Stomach (tissue), 9 donors: ENCODE measurements around the gene MAP3K2. TPM values are rescaled to one million over a fixed set of nuclear protein-coding genes. Genes with fewer than 3 reads are reported as not detected.

Experiments
- DNase-seq, 2 donors: peaks; one replicate each; pipeline versions ENCODE4 v3.0.0 to v3.0.0-alpha.2; 2013 to 2019
- H3K27ac ChIP-seq, 5 donors: fragments of 200-600 bp in 4 of 5; sonication (generic) in 4 of 5; one replicate each; pipeline ENCODE4 v1.5.1; 2013 to 2019; ENCODE audit warnings: mild to moderate bottlenecking in 1 of 5, moderate library complexity in 1 of 5
- H3K27me3 ChIP-seq, 3 donors: fragments of 200-600 bp; sonication (generic); one replicate each; pipeline ENCODE4 v1.5.1; 2017 to 2019; ENCODE audit warnings: mixed run types in 1 of 3
- H3K36me3 ChIP-seq, 4 donors: fragments of 200-600 bp; sonication (generic); 1 replicate in 3 of 4; 2 replicates in 1 of 4; pipeline ENCODE4 v1.5.1; 2016 to 2019
- H3K4me1 ChIP-seq, 4 donors: fragments of 200-600 bp; sonication (generic); one replicate each; pipeline ENCODE4 v1.5.1; 2016 to 2019
- H3K4me3 ChIP-seq, 4 donors: fragments of 200-600 bp; sonication (generic) in 3 of 4; one replicate each; pipeline ENCODE4 v1.5.1; 2016 to 2019; ENCODE audit warnings: mild to moderate bottlenecking in 1 of 4
- H3K9me3 ChIP-seq, 4 donors: fragments of 200-600 bp; sonication (generic); one replicate each; pipeline ENCODE4 v1.5.1; 2016 to 2019
- CTCF ChIP-seq, 7 experiments: fragments of 450-650 bp in 4 of 7; fragments of 200-600 bp in 3 of 7; sonication (generic) in 3 of 7; IDR thresholded peaks; one replicate each; pipeline ENCODE4 v1.5.1; 2016 to 2019; ENCODE audit warnings: antibody characterized with exemption in 7 of 7, control low read depth in 2 of 7, mild to moderate bottlenecking in 1 of 7
- EP300 ChIP-seq: sonication (generic); formaldehyde crosslinking; IDR thresholded peaks from one replicate; pipeline ENCODE4 v1.6.1; 2017; ENCODE audit warnings: antibody characterized with exemption
- POLR2A ChIP-seq, 4 donors: fragments of 450-650 bp; IDR thresholded peaks; one replicate each; pipeline ENCODE4 v1.6.1; 2016; ENCODE audit warnings: antibody characterized with exemption in 4 of 4, control low read depth in 2 of 4, mild to moderate bottlenecking in 1 of 4, moderate library complexity in 1 of 4
- POLR2AphosphoS5 ChIP-seq, 3 donors: sonication (generic); formaldehyde crosslinking; IDR thresholded peaks; one replicate each; pipeline ENCODE4 v1.6.1; 2016; ENCODE audit warnings: antibody characterized with exemption in 3 of 3
- WGBS, 5 donors: extraction: QIAGEN DNeasy Blood & Tissue Kit in 3 of 5; methylation state at CpG; one replicate each; pipeline versions ENCODE4 v1.1.5 to v1.1.7; 2013 to 2018; 5-methylcytosine and 5-hydroxymethylcytosine counted together
- intact Hi-C: fragments of 100-400 bp; cut with DNase I; formaldehyde crosslinking; loops from one replicate; pipeline ENCODE4 v1.15.1; 2023; ENCODE audit warnings: low total_unique reads
- polyA plus RNA-seq, 3 donors: library from polyadenylated mRNA; stranded (reverse); fragments of 200-250 nt; gene quantifications; one replicate each; pipeline ENCODE4 v1.2.3, GENCODE V29; 2013
- total RNA-seq, 5 donors: library from RNA; depleted of rRNA; stranded (reverse); fragments of >200 nt; gene quantifications; one replicate each; pipeline versions ENCODE4 v1.1.0 to v1.2.3, GENCODE V29; 2014 to 2016
- donor health status: healthy with polysubstance abuse.
- donor health status: Bipolar disorder and iron deficiency.
- donor health status: healthy.

MAP3K2 gene
- total and polyA plus RNA-seq, 8 donors, result 3.8 to 141 (median 55.6) TPM

DNA sequence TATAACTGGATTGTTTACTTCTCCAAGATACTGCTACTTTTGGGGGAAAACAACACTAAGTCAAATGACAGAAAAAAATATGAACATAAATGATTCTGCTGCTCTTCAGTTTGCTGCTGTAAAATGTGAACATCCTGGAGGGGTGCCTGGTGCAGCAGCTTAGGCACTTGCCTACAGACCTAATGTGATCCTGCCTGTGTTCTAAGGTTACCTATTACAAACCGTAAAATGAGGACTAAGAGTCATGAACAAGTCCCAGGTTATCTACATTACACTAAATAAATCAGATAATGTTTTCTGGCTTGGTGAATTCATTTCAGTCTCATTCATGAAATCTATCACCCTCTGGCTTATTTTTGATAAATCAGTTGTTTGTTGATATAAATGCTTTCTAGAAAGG lies 55.4 kb downstream of the MAP3K2 start:
- peaks cover 6 to 91% (median 85%) of the 10 kb centered on the region in 4 donors for H3K36me3 ChIP-seq
- DNase-seq, result no peak
- intact Hi-C loops, result loop anchor here (10.0 kb wide), 1 partner anchor 132 kb away; no protein-coding TSS in a partner anchor
- peaks cover 0 to 9% (median 3%) of the 10 kb centered on the region in 4 donors for H3K4me1 ChIP-seq
- 32 to 68% (median 54%) methylated on average over 1 of the region's 1 CpG for WGBS, 5 donors
- no peaks in the 10 kb centered on the region for H3K27me3 ChIP-seq
- H3K27ac ChIP-seq, result no peak overlapping the region
- no peak for TF ChIP-seq CTCF (IDR thresholded peaks at IDR 0.05)
- no peak for TF ChIP-seq EP300
- TF ChIP-seq POLR2A (IDR thresholded peaks at IDR 0.05), result no peak
- no peak for TF ChIP-seq POLR2AphosphoS5 (IDR thresholded peaks at IDR 0.05)
- H3K4me3 ChIP-seq, result no peak overlapping the region
- H3K9me3 ChIP-seq, result no peaks in the 10 kb centered on the region

GRCh38 chr2:127330753-127331152 lies 57.0 kb downstream of the MAP3K2 start:
- 92 to 100% (median 95%) methylated on average over 1 of the region's 1 CpG for WGBS, 5 donors
- intact Hi-C loops, result loop anchor here (10.0 kb wide), 1 partner anchor 134 kb away; no protein-coding TSS in a partner anchor
- Histone ChIP-seq H3K4me3 (no peak overlapping the region), H3K4me1 (no peaks in the 10 kb centered on the region), H3K36me3 (peaks cover 9 to 87% (median 83%) of the 10 kb centered on the region in 4 donors), H3K27ac (no peak overlapping the region), H3K27me3 (no peaks in the 10 kb centered on the region), H3K9me3 (no peaks in the 10 kb centered on the region)
- no peak for DNase-seq
- TF ChIP-seq EP300 (no peak), CTCF (IDR thresholded peaks at IDR 0.05) (no peak), POLR2A (IDR thresholded peaks at IDR 0.05) (no peak), POLR2AphosphoS5 (IDR thresholded peaks at IDR 0.05) (no peak)

DNA sequence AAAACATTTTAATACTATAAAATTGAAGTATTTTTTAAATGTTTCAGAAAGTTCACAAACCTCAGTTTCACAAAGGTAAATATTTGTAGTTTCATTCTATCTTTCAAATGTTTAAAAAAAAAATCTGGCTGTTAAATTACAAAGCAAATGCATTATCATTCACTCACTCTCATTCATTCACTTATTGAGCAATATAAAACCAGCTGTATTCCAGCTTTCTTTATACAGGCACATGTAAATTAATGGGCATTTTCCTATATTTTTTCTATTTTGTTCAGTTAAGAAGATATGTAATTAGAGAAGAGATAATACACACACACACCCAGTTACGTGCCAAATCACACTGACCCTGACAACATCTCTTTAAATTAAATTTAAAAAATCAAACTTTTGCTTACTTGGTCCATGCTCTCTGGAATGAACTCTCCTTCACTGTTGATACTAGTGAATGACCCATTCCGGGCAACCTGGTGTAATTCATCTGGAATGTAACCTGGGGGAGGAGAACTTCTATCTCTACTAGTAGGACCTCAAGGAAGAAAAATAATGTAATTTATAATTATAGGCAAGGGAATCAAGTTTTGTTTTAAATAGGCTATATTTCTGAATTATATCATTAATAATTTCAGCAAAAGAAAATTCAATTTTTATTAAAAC lies 61.4 kb downstream of the MAP3K2 start:
- no peak for TF ChIP-seq POLR2A (IDR thresholded peaks at IDR 0.05)
- TF ChIP-seq POLR2AphosphoS5 (IDR thresholded peaks at IDR 0.05), result no peak
- TF ChIP-seq EP300, result no peak
- TF ChIP-seq CTCF (IDR thresholded peaks at IDR 0.05), result no peak
- Histone ChIP-seq H3K36me3 (peaks cover 28 to 89% (median 83%) of the 10 kb centered on the region in 4 donors), H3K9me3 (no peaks in the 10 kb centered on the region), H3K4me3 (no peak overlapping the region), H3K4me1 (no peaks in the 10 kb centered on the region), H3K27me3 (no peaks in the 10 kb centered on the region), H3K27ac (no peak overlapping the region)
- intact Hi-C loops, result no loop called here
- 74 to 90% (median 81%) methylated on average over 2 of the region's 2 CpGs for WGBS, 5 donors
- DNase-seq, result no peak

DNA sequence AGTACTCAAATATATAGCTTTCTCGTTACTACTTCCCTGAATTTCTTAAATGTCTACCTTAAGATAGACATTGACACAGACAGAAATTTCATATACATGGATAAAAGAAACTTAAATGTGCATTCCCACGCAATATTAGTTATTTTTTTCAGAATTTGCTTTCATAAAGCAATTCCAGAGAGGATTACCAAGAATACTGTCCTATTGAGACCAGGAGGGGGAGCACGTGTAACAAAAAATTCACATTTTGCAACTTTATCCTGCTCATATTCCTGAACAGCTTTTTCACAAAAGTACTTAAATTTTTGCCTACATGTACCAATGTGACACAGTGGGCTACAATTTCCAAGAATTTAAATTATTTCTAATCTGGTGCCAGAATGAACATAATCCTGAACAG lies 63.1 kb downstream of the MAP3K2 start:
- DNase-seq, result peak in 1 of 2 donors; percentile 78
- WGBS, 5 donors, result 53 to 61% (median 54%) methylated on average over 3 of the region's 3 CpGs
- Histone ChIP-seq H3K27ac (no peak overlapping the region), H3K9me3 (no peaks in the 10 kb centered on the region), H3K27me3 (no peaks in the 10 kb centered on the region), H3K4me1 (no peaks in the 10 kb centered on the region), H3K4me3 (no peak overlapping the region), H3K36me3 (peaks cover 31 to 89% (median 85%) of the 10 kb centered on the region in 4 donors)
- intact Hi-C loops, result no loop called here
- TF ChIP-seq EP300 (no peak), CTCF (IDR thresholded peaks at IDR 0.05) (peak in 5 of 7 experiments; percentile 8 to 55 (median 43))
